Breast epithelium (tissue), 3 donors: ENCODE data around the gene TRPM3.

Experiments
- POLR2A ChIP-seq: fragments of 450-650 bp; IDR thresholded peaks from one replicate; pipeline ENCODE4 v1.6.1; 2016; ENCODE audit warnings: antibody characterized with exemption, mild to moderate bottlenecking, moderate library complexity
- POLR2AphosphoS5 ChIP-seq, 3 donors: sonication (generic); formaldehyde crosslinking; IDR thresholded peaks; one replicate each; pipeline ENCODE4 v1.6.1; 2017; ENCODE audit warnings: antibody characterized with exemption in 3 of 3
- TF ChIP-seq, protein P1 (sequence below), 3 donors: fragments of 450-650 bp; IDR thresholded peaks; one replicate each; pipeline ENCODE4 v1.5.1; 2016 to 2017; ENCODE audit warnings: antibody characterized with exemption in 3 of 3, mild to moderate bottlenecking in 3 of 3, moderate library complexity in 3 of 3

DNA sequence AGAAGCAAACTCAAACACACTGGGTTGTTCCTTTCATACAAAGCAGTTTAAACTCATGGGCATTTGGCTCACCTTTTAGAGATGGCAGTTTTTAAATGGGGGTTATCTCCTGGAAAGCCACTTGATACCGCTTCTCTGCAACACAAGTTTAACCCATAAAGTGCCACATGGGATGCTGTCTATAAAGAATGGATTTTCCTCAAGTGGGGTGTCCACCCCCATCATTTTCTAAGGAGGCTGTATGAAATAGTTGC is 528 bp upstream of the TRPM3 start:
- TF ChIP-seq, protein P1, sequence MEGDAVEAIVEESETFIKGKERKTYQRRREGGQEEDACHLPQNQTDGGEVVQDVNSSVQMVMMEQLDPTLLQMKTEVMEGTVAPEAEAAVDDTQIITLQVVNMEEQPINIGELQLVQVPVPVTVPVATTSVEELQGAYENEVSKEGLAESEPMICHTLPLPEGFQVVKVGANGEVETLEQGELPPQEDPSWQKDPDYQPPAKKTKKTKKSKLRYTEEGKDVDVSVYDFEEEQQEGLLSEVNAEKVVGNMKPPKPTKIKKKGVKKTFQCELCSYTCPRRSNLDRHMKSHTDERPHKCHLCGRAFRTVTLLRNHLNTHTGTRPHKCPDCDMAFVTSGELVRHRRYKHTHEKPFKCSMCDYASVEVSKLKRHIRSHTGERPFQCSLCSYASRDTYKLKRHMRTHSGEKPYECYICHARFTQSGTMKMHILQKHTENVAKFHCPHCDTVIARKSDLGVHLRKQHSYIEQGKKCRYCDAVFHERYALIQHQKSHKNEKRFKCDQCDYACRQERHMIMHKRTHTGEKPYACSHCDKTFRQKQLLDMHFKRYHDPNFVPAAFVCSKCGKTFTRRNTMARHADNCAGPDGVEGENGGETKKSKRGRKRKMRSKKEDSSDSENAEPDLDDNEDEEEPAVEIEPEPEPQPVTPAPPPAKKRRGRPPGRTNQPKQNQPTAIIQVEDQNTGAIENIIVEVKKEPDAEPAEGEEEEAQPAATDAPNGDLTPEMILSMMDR (IDR thresholded peaks at IDR 0.05) = no peak
- no peak for TF ChIP-seq POLR2A
- TF ChIP-seq POLR2AphosphoS5 (IDR thresholded peaks at IDR 0.05) = no peak
